Heart left ventricle (tissue), 16 donors: ENCODE results near the gene RNF19B. TPM values are rescaled to one million over a fixed set of nuclear protein-coding genes. Genes with fewer than 3 reads are reported as not detected.
"Not testable (repeated sequence)": the region's sequence is repeated elsewhere in the genome, so short reads cannot be mapped to it uniquely, and the experiment has no call there.

Source experiments
- ATAC-seq, 4 donors: fragments of 200-7000 bp; cut with Tn5 transposase; one replicate each; pipeline ENCODE4 v1.9.1; 2020 to 2022; ENCODE audit warnings: moderate library complexity in 4 of 4, mild to moderate bottlenecking in 3 of 4, moderate number of reproducible peaks in 1 of 4
- DNase-seq, 5 donors: peaks; one replicate each; pipeline ENCODE4 v3.0.0-alpha.2; 2020
- H3K27ac ChIP-seq, 12 donors: fragments of 200-600 bp; sonication (generic) in 4 of 12; one replicate each; pipeline versions ENCODE4 v1.5.0 to v1.8.0; 2016 to 2022; ENCODE audit warnings: mild to moderate bottlenecking in 2 of 12
- H3K27me3 ChIP-seq, 9 donors: fragments of 200-600 bp; sonication (generic) in 2 of 9; one replicate each; pipeline versions ENCODE4 v1.5.1 to v1.8.0; 2016 to 2022; ENCODE audit warnings: mild to moderate bottlenecking in 3 of 9
- H3K36me3 ChIP-seq, 9 donors: fragments of 200-600 bp; sonication (generic) in 2 of 9; one replicate each; pipeline versions ENCODE4 v1.5.0 to v1.8.0; 2018 to 2022; ENCODE audit warnings: mild to moderate bottlenecking in 2 of 9
- H3K4me1 ChIP-seq, 12 donors: fragments of 200-600 bp; sonication (generic) in 4 of 12; one replicate each; pipeline versions ENCODE4 v1.5.0 to v1.8.0; 2016 to 2022; ENCODE audit warnings: mild to moderate bottlenecking in 3 of 12
- H3K4me3 ChIP-seq, 12 donors: fragments of 200-600 bp; sonication (generic) in 4 of 12; one replicate each; pipeline versions ENCODE4 v1.5.0 to v1.8.0; 2017 to 2022; ENCODE audit warnings: mild to moderate bottlenecking in 9 of 12, moderate library complexity in 4 of 12
- H3K9me3 ChIP-seq, 12 donors: fragments of 200-600 bp; sonication (generic) in 4 of 12; one replicate each; pipeline versions ENCODE4 v1.5.0 to v1.8.0; 2016 to 2022; ENCODE audit warnings: mild to moderate bottlenecking in 1 of 12
- POLR2A ChIP-seq, 2 donors: fragments of 450-650 bp; IDR thresholded peaks; one replicate each; pipeline ENCODE4 v1.6.1; 2017; ENCODE audit warnings: antibody characterized with exemption in 2 of 2, mild to moderate bottlenecking in 2 of 2, moderate library complexity in 2 of 2
- WGBS, 4 donors: extraction: QIAGEN DNeasy Blood & Tissue Kit in 2 of 4; methylation state at CpG; one replicate each; pipeline versions ENCODE4 v1.1.5 to v1.1.7; 2013 to 2018; 5-methylcytosine and 5-hydroxymethylcytosine counted together
- intact Hi-C, 10 donors: fragments of 100-400 bp; cut with DNase I; formaldehyde crosslinking; loops; one replicate each; pipeline versions ENCODE4 v1.11.1 to v1.14.2; 2022
- polyA plus RNA-seq, 2 donors: library from polyadenylated mRNA; stranded (reverse); fragments of 200-250 nt; gene quantifications; one replicate each; pipeline ENCODE4 v1.2.3, GENCODE V29; 2013
- total RNA-seq, 9 donors: library from RNA; depleted of rRNA in 2 of 9; stranded (reverse); fragments of >200 nt in 2 of 9; fragmentation: NEBNext Ultra II Directional in 3 of 9; extraction: Animal tissue kit (Norgen Biotek cat#: 25700) in 3 of 9; gene quantifications; one replicate each; pipeline versions ENCODE4 v1.1.0 to v1.2.4, GENCODE V29; 2016 to 2023
- TF ChIP-seq, protein P1 (sequence below), 12 donors: fragments of 200-600 bp; sonication (generic) in 4 of 12; IDR thresholded peaks; one replicate each; pipeline versions ENCODE4 v1.5.0 to v1.8.0; 2018 to 2022; ENCODE audit warnings: antibody characterized with exemption in 12 of 12, mild to moderate bottlenecking in 5 of 12
- donor health status: ischemic (EF 13 %, LVEDD 7.1; RV severe dilation, severe dysfunction).
- donor health status: healthy with polysubstance abuse.
- donor health status: DM: no; HTN: yes; CAD: no.
- donor health status: DM: no; HTN: no; CAD: no.
- donor health status: ischemic (EF 25% LVEDD 6.9; RV normal size, moderate dysfunction).
- donor health status: ischemic (EF 25% LVEDD 5.7; RV mildly dilated, moderate dysfunction).
- donor health status: healthy.
- donor health status: DM: yes; HTN: yes; CAD: no.
- donor health status: ischemic (EF 35%, LVEDD 5.7; RV mildly dilated, moderate dysfunction).
- donor health status: nonischemic (EF 11% LVEDD 7.7; RV severe dilation, severe dysfunction).
- donor health status: DM: yes; HTN: yes; CAD: no.
- donor health status: PGD.
- donor health status: ischemic (EF 29% LVEDD 5.4; RV normal size, mild dysfunction).
- donor health status: nonischemic (EF 23%, LVEDD 6.1; RV moderate dilation, normal function).

Gene RNF19B
- total and polyA plus RNA-seq, 11 donors: 1.5 to 42.5 (median 15.2) TPM

DNA sequence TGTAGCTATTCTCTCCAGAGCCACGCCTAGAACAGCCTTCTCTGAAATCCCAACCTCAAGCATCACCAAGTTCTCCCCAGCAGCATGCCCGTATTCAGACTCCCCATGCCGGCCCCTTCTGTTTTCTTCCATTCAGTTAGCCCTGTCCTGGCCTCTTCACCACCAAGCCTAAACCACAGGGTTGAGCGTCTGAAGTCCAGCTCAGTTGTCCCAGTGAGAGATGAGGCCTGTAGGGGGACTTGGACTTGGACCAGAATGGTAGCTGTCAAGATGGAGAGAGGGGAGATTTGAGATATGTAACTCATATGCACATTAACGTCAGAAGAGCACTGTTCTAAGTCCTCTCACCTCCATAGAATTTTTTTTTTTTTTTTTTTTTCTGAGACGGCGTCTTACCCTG lies 58.0 kb downstream of the RNF19B start:
- Histone ChIP-seq H3K4me1 (peaks cover 0 to 6% (median under 1%) of the 10 kb centered on the region in 12 donors), H3K9me3 (no peaks in the 10 kb centered on the region), H3K27ac (no peak overlapping the region), H3K27me3 (peaks cover 0 to 11% (median 0%) of the 10 kb centered on the region in 9 donors), H3K4me3 (no peak overlapping the region), H3K36me3 (no peaks in the 10 kb centered on the region)
- intact Hi-C loops: no loop called here
- ATAC-seq: no peak
- WGBS, 4 donors: 87 to 89% (median 88%) methylated on average over 7 of the region's 7 CpGs
- TF ChIP-seq, protein P1, sequence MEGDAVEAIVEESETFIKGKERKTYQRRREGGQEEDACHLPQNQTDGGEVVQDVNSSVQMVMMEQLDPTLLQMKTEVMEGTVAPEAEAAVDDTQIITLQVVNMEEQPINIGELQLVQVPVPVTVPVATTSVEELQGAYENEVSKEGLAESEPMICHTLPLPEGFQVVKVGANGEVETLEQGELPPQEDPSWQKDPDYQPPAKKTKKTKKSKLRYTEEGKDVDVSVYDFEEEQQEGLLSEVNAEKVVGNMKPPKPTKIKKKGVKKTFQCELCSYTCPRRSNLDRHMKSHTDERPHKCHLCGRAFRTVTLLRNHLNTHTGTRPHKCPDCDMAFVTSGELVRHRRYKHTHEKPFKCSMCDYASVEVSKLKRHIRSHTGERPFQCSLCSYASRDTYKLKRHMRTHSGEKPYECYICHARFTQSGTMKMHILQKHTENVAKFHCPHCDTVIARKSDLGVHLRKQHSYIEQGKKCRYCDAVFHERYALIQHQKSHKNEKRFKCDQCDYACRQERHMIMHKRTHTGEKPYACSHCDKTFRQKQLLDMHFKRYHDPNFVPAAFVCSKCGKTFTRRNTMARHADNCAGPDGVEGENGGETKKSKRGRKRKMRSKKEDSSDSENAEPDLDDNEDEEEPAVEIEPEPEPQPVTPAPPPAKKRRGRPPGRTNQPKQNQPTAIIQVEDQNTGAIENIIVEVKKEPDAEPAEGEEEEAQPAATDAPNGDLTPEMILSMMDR (IDR thresholded peaks at IDR 0.05): no peak
- no peak for TF ChIP-seq POLR2A (IDR thresholded peaks at IDR 0.05)
- no peak for DNase-seq

DNA sequence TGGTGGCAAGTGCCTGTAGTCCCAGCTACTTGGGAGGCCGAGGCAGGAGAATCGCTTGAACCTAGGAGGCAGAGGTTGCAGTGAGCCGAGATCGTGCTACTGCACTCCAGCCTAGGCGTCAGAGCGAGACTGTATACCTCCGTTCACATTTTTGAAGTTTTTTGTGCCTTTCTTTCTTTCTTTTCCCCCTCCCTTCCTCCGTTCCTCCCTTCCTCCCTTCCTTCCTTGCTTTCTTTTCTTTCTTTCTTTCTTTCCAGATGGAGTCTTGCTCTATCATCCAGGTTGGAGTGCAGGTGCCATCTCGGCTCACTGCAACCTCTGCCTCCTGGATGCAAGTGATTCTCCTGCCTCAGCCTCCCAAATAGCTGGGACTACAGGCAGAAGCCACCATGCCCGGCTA lies 59.0 kb downstream of the RNF19B start:
- intact Hi-C loops, ATAC-seq, H3K27ac ChIP-seq, H3K4me3 ChIP-seq, H3K36me3 ChIP-seq, DNase-seq, H3K9me3 ChIP-seq: not testable (repeated sequence)
- Histone ChIP-seq H3K4me1 (peaks cover 0 to 11% (median 6%) of the 10 kb centered on the region in 12 donors), H3K27me3 (peaks cover 0 to 19% (median 0%) of the 10 kb centered on the region in 9 donors)
- 79 to 82% (median 80%) methylated on average over 10 of the region's 10 CpGs for WGBS, 4 donors

- ATAC-seq (no peak), DNase-seq (no peak)
- Histone ChIP-seq H3K27ac (no peak overlapping the region), H3K36me3 (no peaks in the 10 kb centered on the region), H3K9me3 (no peaks in the 10 kb centered on the region), H3K4me1 (peaks cover 0 to 14% (median 9%) of the 10 kb centered on the region in 12 donors), H3K4me3 (no peak overlapping the region), H3K27me3 (peaks cover 0 to 27% (median 0%) of the 10 kb centered on the region in 9 donors)
- TF ChIP-seq POLR2A (IDR thresholded peaks at IDR 0.05): no peak
- TF ChIP-seq, protein P1 (IDR thresholded peaks at IDR 0.05): no peak
- intact Hi-C loops: loop anchor here in 1 of 10 donors (5.0 kb wide), 1 partner anchor 1758 kb away; no protein-coding TSS in a partner anchor
- 43 to 64% (median 58%) methylated on average over 2 of the region's 2 CpGs for WGBS, 4 donors
Observed at GRCh38 chr1:32904797-32905196, 59.8 kb downstream of the RNF19B start.

DNA sequence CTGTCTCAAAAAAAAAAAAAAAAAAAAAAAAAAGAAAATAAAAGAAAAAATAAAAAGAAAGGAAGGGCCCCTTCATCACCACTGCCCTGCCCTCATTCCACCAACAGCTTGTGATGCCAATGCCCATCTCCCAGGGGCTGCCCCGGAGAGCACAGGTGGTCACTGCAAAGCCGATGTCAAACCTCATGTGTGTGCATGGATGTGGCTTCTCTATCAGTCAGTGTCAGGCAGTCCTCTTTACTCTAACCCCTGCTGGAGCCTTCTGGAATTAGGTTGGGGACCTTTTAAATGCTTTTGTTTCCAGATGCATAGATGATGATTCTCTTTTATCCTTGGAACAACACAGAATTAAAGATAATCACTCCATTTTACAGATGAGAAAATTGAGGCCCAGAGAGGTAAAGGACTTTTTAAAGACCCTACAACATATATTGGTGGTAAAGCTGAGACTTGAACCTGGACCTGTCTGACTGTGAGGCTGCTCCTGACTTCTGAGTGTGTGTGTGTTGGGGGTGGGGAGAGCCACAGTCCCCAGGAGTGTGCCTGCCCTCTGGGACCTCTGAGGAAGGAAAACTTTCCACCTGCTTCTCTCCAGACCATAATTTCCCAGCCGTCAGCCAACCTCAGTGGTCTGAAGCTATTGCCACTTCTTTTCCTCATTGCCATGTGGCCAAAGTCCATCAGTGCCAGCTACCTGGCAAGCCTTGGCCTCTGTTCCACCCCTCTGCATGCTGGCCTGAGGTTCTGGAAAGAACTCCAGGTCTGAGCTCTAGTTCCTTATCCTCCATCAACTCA lies 60.4 kb downstream of the RNF19B start:
- peaks cover 0 to 14% (median 9%) of the 10 kb centered on the region in 12 donors for H3K4me1 ChIP-seq
- DNase-seq: no peak
- H3K4me3 ChIP-seq: no peak overlapping the region
- H3K27ac ChIP-seq: no peak overlapping the region
- H3K9me3 ChIP-seq: no peaks in the 10 kb centered on the region
- TF ChIP-seq POLR2A (IDR thresholded peaks at IDR 0.05): no peak
- TF ChIP-seq, protein P1 (IDR thresholded peaks at IDR 0.05): no peak
- intact Hi-C loops: loop anchor here in 1 of 10 donors (5.0 kb wide), 1 partner anchor 1758 kb away; no protein-coding TSS in a partner anchor
- H3K36me3 ChIP-seq: no peaks in the 10 kb centered on the region
- peaks cover 0 to 33% (median 0%) of the 10 kb centered on the region in 9 donors for H3K27me3 ChIP-seq
- no peak for ATAC-seq
- 64 to 73% (median 69%) methylated on average over 3 of the region's 3 CpGs for WGBS, 4 donors
